ENCODE data around the gene OR2T27. TPM values are rescaled to one million over a fixed set of nuclear protein-coding genes. Genes with fewer than 3 reads are reported as not detected.

The OR2T27 gene
- total and polyA plus RNA-seq, 9 of the 15 experiments (the other 6 are each of a cell fraction or from before 2014, with no cell fraction given), result not detected

DNA sequence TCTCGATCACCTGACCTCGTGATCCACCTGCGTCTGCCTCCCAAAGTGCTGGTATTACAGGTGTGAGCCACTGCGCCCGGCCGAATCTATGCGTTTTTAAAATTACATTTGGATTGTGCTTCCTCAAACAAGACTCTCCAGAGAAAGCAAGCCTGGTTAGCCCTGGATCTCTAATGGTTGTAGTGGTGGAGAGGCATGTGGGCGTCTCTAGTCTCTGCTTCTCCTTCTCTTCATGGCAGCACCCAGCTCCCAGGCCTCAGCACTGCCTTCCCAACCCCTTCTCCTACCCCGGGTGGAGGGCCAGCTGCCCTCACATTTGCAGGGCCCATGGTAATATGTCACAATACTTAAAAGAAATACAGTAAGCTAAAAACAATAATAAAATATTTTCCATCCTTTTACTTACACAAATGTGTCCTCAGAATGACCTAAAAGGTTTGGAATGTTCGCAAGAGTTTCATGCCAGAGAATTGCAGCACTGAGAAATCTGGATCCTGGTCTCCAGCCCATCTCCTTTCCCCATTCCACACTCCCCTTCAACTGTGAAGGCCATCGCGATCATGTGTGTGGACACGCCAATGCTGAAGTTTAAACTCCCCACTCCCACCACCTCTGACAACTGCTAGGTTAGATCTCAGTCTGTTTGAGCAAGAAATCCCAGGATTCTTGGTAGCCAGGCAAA lies 40.3 kb upstream of the OR2T27 start (continued):
- TF ChIP-seq, protein P1, sequence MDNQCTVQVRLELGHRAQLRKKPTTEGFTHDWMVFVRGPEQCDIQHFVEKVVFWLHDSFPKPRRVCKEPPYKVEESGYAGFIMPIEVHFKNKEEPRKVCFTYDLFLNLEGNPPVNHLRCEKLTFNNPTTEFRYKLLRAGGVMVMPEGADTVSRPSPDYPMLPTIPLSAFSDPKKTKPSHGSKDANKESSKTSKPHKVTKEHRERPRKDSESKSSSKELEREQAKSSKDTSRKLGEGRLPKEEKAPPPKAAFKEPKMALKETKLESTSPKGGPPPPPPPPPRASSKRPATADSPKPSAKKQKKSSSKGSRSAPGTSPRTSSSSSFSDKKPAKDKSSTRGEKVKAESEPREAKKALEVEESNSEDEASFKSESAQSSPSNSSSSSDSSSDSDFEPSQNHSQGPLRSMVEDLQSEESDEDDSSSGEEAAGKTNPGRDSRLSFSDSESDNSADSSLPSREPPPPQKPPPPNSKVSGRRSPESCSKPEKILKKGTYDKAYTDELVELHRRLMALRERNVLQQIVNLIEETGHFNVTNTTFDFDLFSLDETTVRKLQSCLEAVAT (IDR thresholded peaks at IDR 0.05), result no peak
- TF ChIP-seq JUN (IDR thresholded peaks at IDR 0.05; ENCODE audit: borderline replicate concordance, low read depth, low read length) (no peak), JUN (CRISPR knock-in tag; IDR thresholded peaks at IDR 0.05; ENCODE audit: borderline replicate concordance) (no peak), CBFA2T3 (IDR thresholded peaks at IDR 0.05) (no peak), SMARCE1 (IDR thresholded peaks at IDR 0.05) (no peak), ZNF121 (CRISPR knock-in tag; conservative IDR thresholded peaks at IDR 0.05) (no peak), HCFC1 (IDR thresholded peaks at IDR 0.05; ENCODE audit: low read depth, low read length) (no peak), NONO (IDR thresholded peaks at IDR 0.05; ENCODE audit: low read depth in 2 of 2, low read length in 1 of 2) (no peak), SAFB2 (IDR thresholded peaks at IDR 0.05; ENCODE audit: borderline replicate concordance, low read depth, low read length, severe bottlenecking) (no peak), THRAP3 (IDR thresholded peaks at IDR 0.05; ENCODE audit: borderline replicate concordance) (no peak)
- TF ChIP-seq, protein P2, sequence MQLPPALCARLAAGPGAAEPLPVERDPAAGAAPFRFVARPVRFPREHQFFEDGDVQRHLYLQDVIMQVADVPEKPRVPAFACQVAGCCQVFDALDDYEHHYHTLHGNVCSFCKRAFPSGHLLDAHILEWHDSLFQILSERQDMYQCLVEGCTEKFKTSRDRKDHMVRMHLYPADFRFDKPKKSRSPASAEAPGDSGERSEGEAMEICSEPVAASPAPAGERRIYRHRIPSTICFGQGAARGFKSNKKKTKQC (CRISPR knock-in tag; IDR thresholded peaks at IDR 0.05), result no peak
